ENCODE results near the gene MPZL1. TPM values are rescaled to one million over a fixed set of nuclear protein-coding genes. Genes with fewer than 3 reads are reported as not detected.
A peak's percentile ranks its signal among the peaks of the same experiment; 100 is the strongest.

MPZL1 gene
- total and polyA plus RNA-seq, 2 of the 8 experiments (the other 6 are each of a cell fraction or from before 2014, with no cell fraction given): 37.8 to 120 TPM

DNA sequence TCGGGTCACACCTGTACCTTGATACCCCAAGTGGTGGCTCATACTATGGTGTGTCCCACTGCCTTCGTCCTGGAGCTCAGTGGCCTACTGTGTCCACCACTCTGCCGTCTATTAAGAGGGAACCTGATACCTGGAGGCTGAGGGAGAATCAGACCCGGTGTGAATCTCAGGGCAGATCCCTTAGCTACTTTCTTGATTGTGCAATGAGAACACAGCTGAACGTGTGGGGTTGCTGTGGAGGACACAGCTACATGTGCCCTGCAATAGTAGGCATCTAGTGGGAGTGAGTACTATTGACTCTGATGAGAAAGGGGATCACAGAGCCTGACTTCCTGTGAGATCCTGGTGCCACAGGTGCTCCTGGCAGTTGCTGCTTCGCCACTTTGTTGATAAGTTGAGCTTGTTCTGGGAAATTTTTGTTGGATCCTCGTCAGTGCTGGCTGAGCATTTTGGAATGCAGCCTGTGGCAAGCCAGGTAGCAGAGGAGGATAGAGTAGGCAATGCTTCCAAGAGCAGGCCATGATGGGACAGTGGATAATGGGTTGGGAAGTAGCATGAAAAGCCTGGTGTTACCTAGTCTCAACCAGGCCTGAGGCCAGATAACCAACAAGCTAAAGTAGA lies 28.2 kb upstream of the MPZL1 start:
- no peak overlapping the region for H4K8ac ChIP-seq (ENCODE audit: extremely low read depth, insufficient read depth, low read length)
- H3K23me2 ChIP-seq (ENCODE audit: low read depth, low read length): no peaks in the 10 kb centered on the region
- no peaks in the 10 kb centered on the region; a peak in 1 of 7 replicates for H3K27me3 ChIP-seq (replicated peaks in 1 of 4; ENCODE audit: control insufficient read depth in 3 of 4, extremely low read depth in 1 of 4, insufficient read depth in 3 of 4, low read length in 3 of 4)
- H3K4me3 ChIP-seq (ENCODE audit: extremely low read depth in 1 of 4, insufficient read depth in 2 of 4, low read depth in 3 of 4, low read length in 4 of 4): no peak overlapping the region
- no peaks in the 10 kb centered on the region for H3K36me3 ChIP-seq (ENCODE audit: control insufficient read depth in 2 of 4, insufficient read depth in 4 of 4, low read length in 3 of 4)
- H4K5ac ChIP-seq (ENCODE audit: insufficient read length, low read depth, low read length): no peak overlapping the region
- H2BK5ac ChIP-seq (ENCODE audit: low read depth, low read length): 0 out of 2 replicates have a peak overlapping the region, but pooled peaks have one; percentile 8
- no peak overlapping the region for H3K4ac ChIP-seq (replicated peaks; ENCODE audit: insufficient read length, low read depth, low read length)
- no peak overlapping the region for H2AK5ac ChIP-seq (ENCODE audit: low read depth, low read length)
- no peaks in the 10 kb centered on the region for H3K79me2 ChIP-seq (ENCODE audit: control insufficient read depth in 1 of 2, insufficient read depth in 2 of 2, low read length in 2 of 2)
- H3K79me1 ChIP-seq (ENCODE audit: low read depth, low read length): no peaks in the 10 kb centered on the region
- no peak overlapping the region for H2BK15ac ChIP-seq (ENCODE audit: low read length)
- POLR2A ChIA-PET (ENCODE audit: partially characterized antibody): interaction anchor here (1.4 kb wide), 1 partner anchor 11 kb away, joined by 3 read pairs; no protein-coding TSS in a partner anchor
- no peak overlapping the region for H3K4me2 ChIP-seq (ENCODE audit: insufficient read depth in 1 of 2, low read depth in 2 of 2, low read length in 2 of 2)
- FAIRE-seq: no peak
- H3K14ac ChIP-seq (ENCODE audit: insufficient read length): no peak overlapping the region
- CTCF ChIA-PET (ENCODE audit: partially characterized antibody): interaction anchor here (0.6 to 3.8 kb wide), 13 partner anchors 11 to 160 kb away, joined by 3 to 22 read pairs (median 4); no protein-coding TSS in a partner anchor
- H2BK120ac ChIP-seq (replicated peaks; ENCODE audit: low read depth, low read length): no peak overlapping the region
- no peak overlapping the region for H3K27ac ChIP-seq (ENCODE audit: low read depth, low read length)
- no peak overlapping the region for H2AFZ ChIP-seq (ENCODE audit: low read length)
- H3K23ac ChIP-seq (ENCODE audit: insufficient read length): no peak overlapping the region
- no peak overlapping the region for H3K56ac ChIP-seq (replicated peaks; ENCODE audit: insufficient read length, low read depth, low read length)
- no peak overlapping the region for H3K9ac ChIP-seq (replicated peaks in 1 of 4; ENCODE audit: extremely low read depth in 1 of 4, low read depth in 3 of 4, low read length in 3 of 4)
- H3K18ac ChIP-seq (ENCODE audit: extremely low read depth, low read length): no peak overlapping the region
- no peak overlapping the region for H2BK20ac ChIP-seq (ENCODE audit: low read length)
- no peak for DNase-seq (ENCODE audit: low read depth in 1 of 2, low spot score in 2 of 2)
- no peaks in the 10 kb centered on the region for H4K20me1 ChIP-seq (replicated peaks in 1 of 2; ENCODE audit: control insufficient read depth in 1 of 2, insufficient read depth in 2 of 2, low read length in 2 of 2)
- WGBS, 2 experiments (ENCODE audit: extremely low coverage in 1 of 2, insufficient coverage in 1 of 2, insufficient read length in 1 of 2, insufficient replicate concordance in 2 of 2, low coverage in 1 of 2, low lambda C conversion rate in 2 of 2, missing lambda C conversion rate in 1 of 2): 92% methylated on average over 7 of the region's 7 CpGs; no CpG with 5 or more reads in 1 of the 2 experiments
- no peak overlapping the region for H2BK12ac ChIP-seq (ENCODE audit: low read depth, low read length)
- no peak overlapping the region for H4K91ac ChIP-seq (replicated peaks; ENCODE audit: insufficient read length, low read length)
- H3K4me1 ChIP-seq (replicated peaks in 1 of 4; ENCODE audit: control insufficient read depth in 3 of 4, insufficient read depth in 4 of 4, low read length in 3 of 4): no peaks in the 10 kb centered on the region; a peak in 1 of 7 replicates
- no peaks in the 10 kb centered on the region for H3K9me3 ChIP-seq (ENCODE audit: insufficient read depth in 2 of 2, low read depth in 1 of 2, low read length in 1 of 2)
- TF ChIP-seq YY1 (IDR thresholded peaks at IDR 0.05; ENCODE audit: low read depth, low read length) (no peak), CEBPB (IDR thresholded peaks at IDR 0.05; ENCODE audit: low read depth, low read length) (no peak), RXRA (IDR thresholded peaks at IDR 0.05; ENCODE audit: insufficient read depth, low read depth, low read length) (no peak), JUND (IDR thresholded peaks at IDR 0.05; ENCODE audit: low read length) (no peak), ASH2L (IDR thresholded peaks at IDR 0.05; ENCODE audit: low read length) (no peak), SIRT6 (IDR thresholded peaks at IDR 0.05; ENCODE audit: low read length) (no peak), GABPA (IDR thresholded peaks at IDR 0.05; ENCODE audit: borderline replicate concordance, insufficient read depth, low read length) (no peak), EZH2 (IDR thresholded peaks at IDR 0.05; ENCODE audit: low read depth, low read length, severe bottlenecking) (no peak), TCF12 (IDR thresholded peaks at IDR 0.05; ENCODE audit: low read depth, low read length) (no peak), TAF7 (optimal IDR thresholded peaks at IDR 0.05; ENCODE audit: borderline replicate concordance, low read depth, low read length) (no peak), TEAD4 (IDR thresholded peaks at IDR 0.05; ENCODE audit: low read depth, low read length) (no peak), GTF2F1 (IDR thresholded peaks at IDR 0.05; ENCODE audit: borderline replicate concordance, low read depth, low read length) (no peak), NANOG (IDR thresholded peaks at IDR 0.05; ENCODE audit: insufficient read depth, low read depth, low read length, poor library complexity, severe bottlenecking) (no peak), CREB1 (IDR thresholded peaks at IDR 0.05) (no peak)
